K562 treated with DMSO at 1 percent for 12 hours (cell line): Measurements from ENCODE around the gene NOP9. TPM values are rescaled to one million over a fixed set of nuclear protein-coding genes. Genes with fewer than 3 reads are reported as not detected.

Source experiments
- total RNA-seq: library from RNA; unstranded; fragments of 300-600 nt; gene quantifications from 2 replicates; pipeline ENCODE4 v1.2.3, GENCODE V29; 2022; ENCODE audit not compliant: insufficient read depth

NOP9 gene, protein sequence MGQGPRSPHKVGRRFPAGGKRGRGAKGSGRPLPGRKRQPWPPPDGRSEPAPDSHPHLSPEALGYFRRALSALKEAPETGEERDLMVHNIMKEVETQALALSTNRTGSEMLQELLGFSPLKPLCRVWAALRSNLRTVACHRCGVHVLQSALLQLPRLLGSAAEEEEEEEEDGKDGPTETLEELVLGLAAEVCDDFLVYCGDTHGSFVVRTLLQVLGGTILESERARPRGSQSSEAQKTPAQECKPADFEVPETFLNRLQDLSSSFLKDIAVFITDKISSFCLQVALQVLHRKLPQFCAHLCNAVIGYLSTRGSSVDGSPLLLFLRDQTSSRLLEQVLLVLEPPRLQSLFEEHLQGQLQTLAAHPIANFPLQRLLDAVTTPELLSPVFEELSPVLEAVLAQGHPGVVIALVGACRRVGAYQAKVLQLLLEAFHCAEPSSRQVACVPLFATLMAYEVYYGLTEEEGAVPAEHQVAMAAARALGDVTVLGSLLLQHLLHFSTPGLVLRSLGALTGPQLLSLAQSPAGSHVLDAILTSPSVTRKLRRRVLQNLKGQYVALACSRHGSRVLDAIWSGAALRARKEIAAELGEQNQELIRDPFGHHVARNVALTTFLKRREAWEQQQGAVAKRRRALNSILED
- 3.9 and 10.9 TPM in 2 replicates for total RNA-seq

DNA sequence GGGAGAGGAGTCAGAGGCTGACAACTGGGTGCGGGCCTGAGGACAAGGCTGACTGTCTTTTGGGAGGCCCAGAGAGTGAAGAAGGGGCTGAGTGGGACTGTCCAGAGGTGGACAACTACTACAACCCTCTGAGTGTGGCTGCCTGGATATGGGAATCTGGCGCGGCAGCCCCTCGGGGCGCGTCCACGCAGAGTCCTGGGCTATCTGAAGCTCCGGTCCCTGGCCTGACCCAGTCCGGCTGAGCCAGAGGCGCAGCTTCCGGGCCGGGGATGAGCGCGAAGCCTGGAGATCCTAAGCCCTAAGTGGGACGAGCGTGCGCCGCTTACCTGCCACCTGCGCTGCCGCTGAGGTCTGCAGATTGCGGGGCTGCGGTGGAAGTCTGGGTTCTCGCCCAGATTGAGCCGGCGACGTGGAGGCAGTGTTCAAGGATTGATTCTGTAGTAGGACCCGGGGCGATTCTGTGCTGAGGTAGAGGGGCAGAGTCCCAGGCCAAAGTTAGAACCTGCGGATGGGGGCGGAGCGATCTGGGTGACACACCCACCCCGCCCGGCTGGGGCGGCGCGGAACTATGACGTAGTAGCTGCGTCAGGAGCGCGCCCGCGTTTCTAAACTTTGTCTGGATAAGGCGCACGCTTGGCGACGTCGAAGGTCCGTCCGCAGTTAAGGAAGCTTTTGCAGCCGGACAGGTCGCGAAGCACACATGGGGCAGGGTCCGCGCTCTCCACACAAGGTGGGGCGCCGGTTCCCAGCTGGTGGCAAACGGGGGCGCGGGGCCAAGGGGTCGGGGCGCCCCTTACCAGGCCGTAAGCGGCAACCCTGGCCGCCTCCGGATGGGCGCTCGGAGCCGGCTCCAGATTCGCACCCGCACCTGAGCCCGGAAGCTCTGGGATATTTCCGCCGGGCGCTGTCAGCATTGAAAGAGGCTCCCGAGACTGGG, at the start of gene NOP9, which contains the start of gene DHRS1:
NOP9 (plus strand) TSS at position 596 of the 937 bp plus-strand sequence; CDS start at position 701, 105 bp downstream.
DHRS1 (minus strand) TSS at position 526 of the 937 bp plus-strand sequence. CDS start 674 bp downstream, outside the sequence.

DNA sequence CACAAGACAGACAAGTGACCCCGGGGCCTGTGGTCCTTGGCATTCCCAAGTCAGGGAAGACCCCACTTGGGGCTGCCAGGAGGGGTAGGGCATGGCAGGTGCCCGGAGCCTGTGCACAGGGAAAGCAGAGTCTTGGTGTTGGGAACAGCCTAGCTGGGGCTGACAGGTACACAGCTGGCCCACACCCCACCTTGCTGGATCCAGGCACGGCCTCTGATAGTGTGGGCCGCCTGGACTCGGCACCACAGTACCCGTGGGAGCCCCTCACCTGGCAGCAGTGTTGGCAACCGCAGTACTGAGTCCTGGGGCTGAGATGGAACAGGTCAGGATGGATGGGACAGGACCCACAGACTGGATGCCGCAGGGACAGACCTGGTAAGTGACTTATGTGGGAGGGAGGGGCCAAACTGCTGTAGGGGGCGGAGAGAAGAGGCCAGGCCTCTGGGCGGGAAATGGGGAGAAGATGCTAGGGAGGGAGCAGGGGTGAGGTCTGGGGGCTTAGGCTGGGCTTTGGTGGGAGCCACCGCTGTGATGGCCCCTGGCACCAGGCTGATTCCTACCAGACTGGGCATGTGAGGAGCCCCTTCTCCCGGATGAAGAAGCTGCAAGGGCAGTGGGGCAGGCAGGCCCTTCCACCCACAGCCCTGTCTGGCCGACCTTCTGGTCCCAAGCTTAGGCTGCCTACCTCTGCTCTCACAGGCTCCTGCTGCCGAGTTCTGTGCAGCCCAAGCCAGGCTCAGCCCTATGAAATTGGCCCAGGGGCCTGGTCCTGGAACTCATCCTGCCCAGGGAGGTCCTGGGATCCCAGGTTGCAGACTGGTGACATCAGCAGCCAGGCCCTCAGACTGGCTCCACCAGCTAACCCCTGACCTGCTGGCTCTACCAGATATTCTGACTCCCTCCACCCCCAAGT, 36.6 kb upstream of the NOP9 start, which contains the start of gene TGM1:
TGM1 (minus strand) TSS at position 357 of the 913 bp plus-strand sequence. CDS start 825 bp downstream, outside the sequence.

DNA sequence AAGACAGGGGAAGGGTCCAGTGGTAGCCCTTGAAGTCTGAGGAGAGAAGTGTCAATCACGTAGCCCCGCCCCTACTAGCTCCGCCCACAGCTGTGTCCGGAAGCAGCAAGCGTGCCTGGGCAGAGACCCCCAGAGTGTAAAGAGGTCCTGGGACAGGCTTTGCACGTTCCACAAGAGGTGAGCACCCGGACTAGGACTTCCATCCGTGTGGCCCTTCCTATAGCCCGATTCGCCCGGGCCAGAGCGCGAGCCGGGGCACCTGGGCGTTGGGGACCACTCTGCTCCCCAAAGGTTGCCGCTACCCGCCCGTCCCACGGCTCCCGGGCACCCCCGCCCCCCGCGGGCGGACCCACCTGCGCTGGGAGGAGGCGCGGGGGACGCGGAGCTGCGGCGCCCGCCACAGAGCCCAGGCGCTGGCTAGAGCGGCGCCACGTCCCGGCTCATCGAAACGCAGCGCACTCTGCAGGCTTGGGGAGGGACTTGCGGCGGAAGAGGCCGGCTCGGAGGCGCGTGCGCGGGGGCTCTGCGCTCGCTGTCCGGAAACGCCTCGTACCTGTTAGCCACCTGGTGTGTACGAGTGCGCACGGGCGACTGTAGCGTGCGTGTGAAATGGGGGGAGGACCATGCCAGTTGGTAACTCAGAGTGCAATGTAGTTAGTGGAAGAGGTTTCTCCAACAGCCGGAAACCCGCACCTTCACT, 28.4 kb upstream of the NOP9 start, which contains the start of gene RABGGTA:
RABGGTA (minus strand) TSS at position 464 of the 700 bp plus-strand sequence. CDS start 482 bp downstream, outside the sequence.

DNA sequence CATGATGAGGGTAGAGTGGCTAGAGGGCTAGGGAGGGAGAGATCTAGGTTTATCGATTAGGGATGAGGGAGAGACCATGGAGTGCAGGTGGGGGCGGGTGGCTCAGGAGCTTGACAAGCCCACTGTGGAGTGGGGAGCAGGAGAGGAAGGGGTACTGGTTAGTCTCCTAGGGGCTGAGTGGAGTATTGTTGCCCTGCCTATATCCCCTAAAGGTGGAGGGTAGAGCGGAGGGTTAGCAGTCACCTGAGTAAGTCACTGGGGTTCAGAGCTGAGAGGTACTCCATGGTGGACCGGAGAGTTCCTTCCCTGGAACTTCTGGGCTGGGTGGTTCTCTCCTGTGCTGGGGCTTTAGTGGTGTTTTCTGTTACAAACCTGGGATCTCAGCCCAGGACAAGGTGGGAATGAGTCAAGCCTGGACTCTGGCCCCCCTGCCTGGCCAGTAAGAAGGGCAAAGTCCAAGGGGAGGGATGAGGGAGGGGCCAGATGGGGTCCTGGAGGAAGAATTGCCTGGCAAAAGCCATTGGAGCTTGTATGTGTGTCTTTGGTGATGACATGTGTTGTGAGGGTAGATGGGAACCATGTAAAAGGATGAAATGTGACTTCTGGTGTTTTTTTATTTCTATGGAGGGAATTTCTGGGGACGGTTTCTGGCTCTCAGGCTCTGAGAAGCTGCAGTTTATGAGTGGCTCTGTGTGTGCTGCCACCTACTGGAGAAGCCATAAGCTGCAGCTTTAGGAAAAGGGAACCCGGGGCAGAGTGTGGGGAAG, 8.1 kb downstream of the NOP9 start, which contains the start of gene CIDEB:
CIDEB (minus strand) TSS at position 403 of the 767 bp plus-strand sequence; CDS start at position 284, 119 bp downstream.

DNA sequence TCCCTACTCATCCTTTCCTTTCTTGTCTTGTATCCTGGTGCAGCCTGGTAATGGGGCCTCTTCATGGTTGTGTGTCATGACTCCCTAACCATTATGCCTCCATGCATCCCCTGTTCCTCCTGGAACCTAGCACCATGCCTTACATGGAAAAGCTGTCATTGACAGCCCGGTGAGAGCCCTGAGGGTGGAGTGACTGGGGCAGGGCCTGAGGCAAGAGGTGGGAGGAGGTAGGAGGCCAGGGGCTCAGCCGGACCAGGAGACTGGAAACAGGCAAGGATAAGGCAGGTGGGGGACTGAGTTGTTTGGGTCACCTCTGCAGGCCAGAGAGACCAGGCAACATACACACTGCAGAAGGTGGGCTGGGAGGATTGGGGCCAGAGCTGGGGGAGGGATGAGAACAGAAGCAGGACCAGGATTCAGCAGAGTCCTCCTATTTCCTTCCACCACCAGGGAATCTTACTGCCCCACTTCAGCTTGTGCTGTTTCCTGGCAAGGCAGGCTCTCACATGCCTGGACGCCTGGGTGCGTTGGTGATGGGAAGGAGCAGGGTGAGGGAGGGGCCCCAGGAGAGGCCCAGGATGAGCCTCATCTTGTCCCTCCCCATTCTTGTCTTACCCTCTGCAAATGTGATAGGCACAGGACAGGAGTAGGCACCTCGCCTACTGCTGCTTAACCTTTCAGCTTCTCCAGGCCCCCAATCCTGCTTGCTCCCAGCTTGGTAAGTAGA, 10.1 kb downstream of the NOP9 start, which contains the start of gene LTB4R2:
LTB4R2 (plus strand) TSS at position 603 of the 727 bp plus-strand sequence. CDS start 525 bp downstream, outside the sequence.

DNA sequence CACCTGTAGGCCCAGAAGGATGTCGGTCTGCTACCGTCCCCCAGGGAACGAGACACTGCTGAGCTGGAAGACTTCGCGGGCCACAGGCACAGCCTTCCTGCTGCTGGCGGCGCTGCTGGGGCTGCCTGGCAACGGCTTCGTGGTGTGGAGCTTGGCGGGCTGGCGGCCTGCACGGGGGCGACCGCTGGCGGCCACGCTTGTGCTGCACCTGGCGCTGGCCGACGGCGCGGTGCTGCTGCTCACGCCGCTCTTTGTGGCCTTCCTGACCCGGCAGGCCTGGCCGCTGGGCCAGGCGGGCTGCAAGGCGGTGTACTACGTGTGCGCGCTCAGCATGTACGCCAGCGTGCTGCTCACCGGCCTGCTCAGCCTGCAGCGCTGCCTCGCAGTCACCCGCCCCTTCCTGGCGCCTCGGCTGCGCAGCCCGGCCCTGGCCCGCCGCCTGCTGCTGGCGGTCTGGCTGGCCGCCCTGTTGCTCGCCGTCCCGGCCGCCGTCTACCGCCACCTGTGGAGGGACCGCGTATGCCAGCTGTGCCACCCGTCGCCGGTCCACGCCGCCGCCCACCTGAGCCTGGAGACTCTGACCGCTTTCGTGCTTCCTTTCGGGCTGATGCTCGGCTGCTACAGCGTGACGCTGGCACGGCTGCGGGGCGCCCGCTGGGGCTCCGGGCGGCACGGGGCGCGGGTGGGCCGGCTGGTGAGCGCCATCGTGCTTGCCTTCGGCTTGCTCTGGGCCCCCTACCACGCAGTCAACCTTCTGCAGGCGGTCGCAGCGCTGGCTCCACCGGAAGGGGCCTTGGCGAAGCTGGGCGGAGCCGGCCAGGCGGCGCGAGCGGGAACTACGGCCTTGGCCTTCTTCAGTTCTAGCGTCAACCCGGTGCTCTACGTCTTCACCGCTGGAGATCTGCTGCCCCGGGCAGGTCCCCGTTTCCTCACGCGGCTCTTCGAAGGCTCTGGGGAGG, 11.3 kb downstream of the NOP9 start, which contains the start of gene LTB4R:
LTB4R (plus strand) TSS at position 857 of the 959 bp plus-strand sequence. CDS start 4,150 bp downstream, outside the sequence.

DNA sequence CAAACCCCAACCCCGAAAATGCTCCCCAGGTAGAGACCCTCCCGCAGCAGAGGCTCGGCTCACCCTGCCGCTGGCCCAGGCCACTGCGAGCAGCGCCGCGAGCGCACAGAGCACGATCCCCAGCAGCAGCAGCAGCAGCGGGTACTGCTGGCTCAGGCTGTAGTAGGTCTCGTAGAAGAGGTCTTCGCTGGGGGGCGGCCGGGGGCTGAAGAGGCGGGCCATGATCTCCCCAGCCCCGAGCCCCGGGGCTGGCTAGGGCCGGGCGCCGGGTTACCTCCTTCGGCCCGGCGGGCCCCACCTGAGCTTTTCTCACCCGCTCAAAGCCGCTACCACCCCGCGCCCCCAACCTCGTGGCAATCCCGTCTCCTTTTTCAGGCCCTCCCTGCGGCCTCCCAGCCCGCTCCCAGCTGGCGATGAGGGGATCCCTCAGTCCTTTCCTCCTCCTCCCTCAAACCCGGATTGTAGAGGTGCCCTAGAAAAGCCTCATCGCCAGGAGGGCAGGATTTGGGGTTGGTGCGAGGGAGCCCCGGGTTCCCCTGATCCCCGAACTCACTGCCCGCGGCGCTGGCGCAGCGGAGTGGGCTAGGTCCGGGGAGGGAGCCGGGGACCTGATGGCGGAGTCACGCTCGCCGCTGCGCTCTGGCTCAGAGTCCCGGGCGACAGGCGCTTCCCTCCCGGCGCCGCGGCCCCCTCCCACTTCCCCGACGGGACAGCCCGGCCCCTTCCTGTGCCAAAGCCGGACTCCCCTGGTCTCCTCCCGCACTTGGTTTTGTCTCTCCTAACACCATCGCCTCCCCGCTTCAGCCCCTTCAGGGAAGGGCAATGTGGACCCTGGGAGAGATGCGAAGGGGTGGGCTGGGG, 35.0 kb downstream of the NOP9 start, which contains the start of gene ADCY4:
ADCY4 (minus strand) TSS at position 641 of the 861 bp plus-strand sequence; CDS start at position 222, 419 bp downstream.

DNA sequence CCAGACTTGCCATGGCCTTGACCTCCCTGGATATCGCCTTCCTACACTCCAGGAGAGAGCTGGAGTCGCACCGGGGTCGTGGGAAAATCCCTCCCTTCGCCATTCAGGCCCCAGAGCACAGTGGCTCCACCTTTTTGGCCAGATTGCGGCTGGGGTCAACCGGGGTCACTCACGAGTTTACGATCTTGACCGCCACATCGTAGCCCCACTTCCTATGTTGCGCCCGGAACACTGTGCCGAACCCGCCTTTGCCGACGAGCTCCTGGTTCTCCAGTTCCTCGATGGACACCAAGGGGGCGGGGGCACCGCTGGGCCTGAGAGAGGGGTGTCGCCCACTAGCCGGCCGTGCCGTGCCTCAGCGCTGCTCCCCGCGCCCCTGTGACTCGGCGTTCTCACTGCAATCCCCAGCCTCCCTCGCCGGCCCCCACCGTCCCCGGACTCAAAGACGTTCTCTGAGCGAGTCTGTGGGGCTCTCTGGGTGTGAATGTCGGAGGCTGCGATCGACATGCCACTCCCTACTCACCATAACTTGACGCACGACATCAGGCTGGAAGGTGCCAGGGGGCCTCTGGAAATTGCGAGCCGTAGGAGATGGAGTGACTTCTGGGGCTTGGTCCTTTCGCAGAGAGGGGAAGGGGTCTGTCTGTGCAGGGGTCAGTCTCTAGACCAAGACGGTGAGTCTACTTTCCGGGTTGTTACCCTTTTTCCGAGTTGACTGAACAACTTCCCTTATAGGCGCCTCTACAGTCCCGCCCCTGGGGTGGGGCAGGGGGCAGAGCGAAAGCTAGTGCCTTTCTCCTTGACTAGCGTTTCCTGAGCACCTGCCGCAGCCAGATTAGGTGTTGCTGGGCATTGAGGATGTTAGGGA, 39.9 kb downstream of the NOP9 start, which contains the start of gene RIPK3:
RIPK3 (minus strand) TSS at position 708 of the 868 bp plus-strand sequence; CDS start at position 543, 165 bp downstream.

Other genes with a start within 250 kb of the NOP9 start
- 0.28 and 0.36 TPM in 2 replicates for gene CARMIL3, start 247.8 kb upstream of the NOP9 start, total RNA-seq
- not detected in 2 replicates for gene CPNE6, start 228.3 kb upstream of the NOP9 start, total RNA-seq
- gene PCK2, start 205.5 kb upstream of the NOP9 start, total RNA-seq: 81.1 and 86.3 TPM in 2 replicates
- 24.1 and 44.4 TPM in 2 replicates for gene DCAF11, start 185.1 kb upstream of the NOP9 start, total RNA-seq
- 1.7 and 2.1 TPM in 2 replicates for gene NRL, start 184.9 kb upstream of the NOP9 start, total RNA-seq
- gene FITM1, start 169.2 kb upstream of the NOP9 start, total RNA-seq: not detected in 2 replicates
- gene PSME1, start 163.7 kb upstream of the NOP9 start, total RNA-seq: 173 and 189 TPM in 2 replicates
- gene EMC9, start 158.3 kb upstream of the NOP9 start, total RNA-seq: 41.4 and 46.4 TPM in 2 replicates
- 145 and 149 TPM in 2 replicates for gene PSME2, start 153.2 kb upstream of the NOP9 start, total RNA-seq
- gene RNF31, start 152.4 kb upstream of the NOP9 start, total RNA-seq: 31.0 and 40.2 TPM in 2 replicates
- gene IRF9, start 138.6 kb upstream of the NOP9 start, total RNA-seq: 12.0 and 15.5 TPM in 2 replicates
- 0.75 and 2.7 TPM in 2 replicates for gene REC8, start 127.8 kb upstream of the NOP9 start, total RNA-seq
- 12.2 and 13.1 TPM in 2 replicates for gene IPO4, start 111.0 kb upstream of the NOP9 start, total RNA-seq
- gene TM9SF1, start 104.4 kb upstream of the NOP9 start, total RNA-seq: 14.9 and 25.9 TPM in 2 replicates
- 0.67 TPM in 1 of 2 replicates, not detected in the other for gene TSSK4, start 94.2 kb upstream of the NOP9 start, total RNA-seq
- 56.6 and 66.5 TPM in 2 replicates for gene CHMP4A, start 86.4 kb upstream of the NOP9 start, total RNA-seq
- 3.7 and 15.6 TPM in 2 replicates for gene MDP1, start 83.8 kb upstream of the NOP9 start, total RNA-seq
- gene NEDD8, start 67.5 kb upstream of the NOP9 start, total RNA-seq: 134 and 179 TPM in 2 replicates
- 47.9 and 58.1 TPM in 2 replicates for gene GMPR2, start 66.9 kb upstream of the NOP9 start, total RNA-seq
- gene TINF2, start 57.2 kb upstream of the NOP9 start, total RNA-seq: 17.2 and 19.4 TPM in 2 replicates
- gene TGM1, start 36.7 kb upstream of the NOP9 start, total RNA-seq: 0.58 TPM in 1 of 2 replicates, not detected in the other
- gene RABGGTA, start 28.3 kb upstream of the NOP9 start, total RNA-seq: 17.9 and 19.6 TPM in 2 replicates
- 37.2 and 42.4 TPM in 2 replicates for gene DHRS1, start 70 bp upstream of the NOP9 start, total RNA-seq
- not detected in 2 replicates for gene CIDEB, start 8.1 kb downstream of the NOP9 start, total RNA-seq
- 2.5 and 11.2 TPM in 2 replicates for gene LTB4R2, start 10.3 kb downstream of the NOP9 start, total RNA-seq
- gene LTB4R, start 11.7 kb downstream of the NOP9 start, total RNA-seq: 4.1 and 6.5 TPM in 2 replicates
- not detected in 2 replicates for gene ADCY4, start 35.2 kb downstream of the NOP9 start, total RNA-seq
- gene RIPK3, start 40.1 kb downstream of the NOP9 start, total RNA-seq: 0.67 TPM in 1 of 2 replicates, not detected in the other
- gene NFATC4, start 68.3 kb downstream of the NOP9 start, total RNA-seq: 1.1 and 1.3 TPM in 2 replicates
- 0.40 and 1.1 TPM in 2 replicates for gene NYNRIN, start 99.2 kb downstream of the NOP9 start, total RNA-seq
- gene CBLN3, start 129.8 kb downstream of the NOP9 start, total RNA-seq: 0.26 TPM in 1 of 2 replicates, not detected in the other
- gene KHNYN, start 130.1 kb downstream of the NOP9 start, total RNA-seq: 10.6 and 46.8 TPM in 2 replicates
- 50.9 and 59.5 TPM in 2 replicates for gene SDR39U1, start 142.9 kb downstream of the NOP9 start, total RNA-seq
- not detected in 2 replicates for gene CMA1, start 208.4 kb downstream of the NOP9 start, total RNA-seq